ENCODE data around the gene OTC.

OTC gene

GRCh38 chrX:38368774-38369173 is 16.4 kb downstream of the OTC start:
- no peaks in the 10 kb centered on the region for H3K9me3 ChIP-seq (ENCODE audit: low read length)
- H3F3A ChIP-seq (ENCODE audit: insufficient read depth, low read length), result no peaks in the 10 kb centered on the region
- no peaks in the 10 kb centered on the region for H3K27me3 ChIP-seq (ENCODE audit: insufficient read depth, low read length)
- H3K4me3 ChIP-seq (ENCODE audit: low read depth, low read length, poor library complexity, severe bottlenecking), result no peak overlapping the region
- no peak for TF ChIP-seq CTCF (IDR thresholded peaks at IDR 0.05; ENCODE audit: low read length)
- no peak for TF ChIP-seq EZH2 (IDR thresholded peaks at IDR 0.05; ENCODE audit: borderline replicate concordance, low read length)
- no peak overlapping the region for H3K9ac ChIP-seq (ENCODE audit: low read length)
- H3K9me2 ChIP-seq (ENCODE audit: low read depth, low read length), result no peaks in the 10 kb centered on the region
- H3K79me2 ChIP-seq (ENCODE audit: insufficient read depth, low read length), result no peaks in the 10 kb centered on the region
- H3K4me1 ChIP-seq (ENCODE audit: insufficient read depth, low read length, severe bottlenecking), result no peaks in the 10 kb centered on the region
- no peaks in the 10 kb centered on the region for H4K20me1 ChIP-seq (ENCODE audit: insufficient read depth, low read length)
- no peak overlapping the region for H3K4me2 ChIP-seq (ENCODE audit: low read length)
- no peak overlapping the region for H2AFZ ChIP-seq (ENCODE audit: low read length)
- no peaks in the 10 kb centered on the region for H3K36me3 ChIP-seq (ENCODE audit: insufficient read depth, low read length)
- no peak overlapping the region for H3K27ac ChIP-seq (ENCODE audit: low read depth, low read length, poor library complexity, severe bottlenecking)

GRCh38 chrX:38371641-38372040 is 19.2 kb downstream of the OTC start:
- Histone ChIP-seq H3F3A (ENCODE audit: insufficient read depth, low read length) (no peaks in the 10 kb centered on the region), H3K27ac (ENCODE audit: low read depth, low read length, poor library complexity, severe bottlenecking) (no peak overlapping the region), H2AFZ (ENCODE audit: low read length) (no peak overlapping the region), H3K27me3 (ENCODE audit: insufficient read depth, low read length) (no peaks in the 10 kb centered on the region), H3K4me3 (ENCODE audit: low read depth, low read length, poor library complexity, severe bottlenecking) (no peak overlapping the region), H3K4me1 (ENCODE audit: insufficient read depth, low read length, severe bottlenecking) (no peaks in the 10 kb centered on the region), H4K20me1 (ENCODE audit: insufficient read depth, low read length) (no peaks in the 10 kb centered on the region), H3K9me2 (ENCODE audit: low read depth, low read length) (no peaks in the 10 kb centered on the region), H3K4me2 (ENCODE audit: low read length) (no peak overlapping the region), H3K9me3 (ENCODE audit: low read length) (no peaks in the 10 kb centered on the region), H3K9ac (ENCODE audit: low read length) (no peak overlapping the region), H3K79me2 (ENCODE audit: insufficient read depth, low read length) (no peaks in the 10 kb centered on the region), H3K36me3 (ENCODE audit: insufficient read depth, low read length) (no peaks in the 10 kb centered on the region)
- no peak for TF ChIP-seq CTCF (IDR thresholded peaks at IDR 0.05; ENCODE audit: low read length)
- no peak for TF ChIP-seq EZH2 (IDR thresholded peaks at IDR 0.05; ENCODE audit: borderline replicate concordance, low read length)

- Histone ChIP-seq H3F3A (ENCODE audit: insufficient read depth, low read length) (no peaks in the 10 kb centered on the region), H3K9ac (ENCODE audit: low read length) (no peak overlapping the region)
- TF ChIP-seq EZH2 (IDR thresholded peaks at IDR 0.05; ENCODE audit: borderline replicate concordance, low read length) (no peak), CTCF (IDR thresholded peaks at IDR 0.05; ENCODE audit: low read length) (no peak)
Measured at GRCh38 chrX:38374431-38374830, 22.0 kb downstream of the OTC start.

More at GRCh38 chrX:38374431-38374830, 22.0 kb downstream of the OTC start:
- no peaks in the 10 kb centered on the region for H4K20me1 ChIP-seq (ENCODE audit: insufficient read depth, low read length)
- no peaks in the 10 kb centered on the region for H3K27me3 ChIP-seq (ENCODE audit: insufficient read depth, low read length)
- H3K9me2 ChIP-seq (ENCODE audit: low read depth, low read length), result no peaks in the 10 kb centered on the region
- no peak overlapping the region for H3K27ac ChIP-seq (ENCODE audit: low read depth, low read length, poor library complexity, severe bottlenecking)
- H3K36me3 ChIP-seq (ENCODE audit: insufficient read depth, low read length), result no peaks in the 10 kb centered on the region
- no peaks in the 10 kb centered on the region for H3K4me1 ChIP-seq (ENCODE audit: insufficient read depth, low read length, severe bottlenecking)
- H3K9me3 ChIP-seq (ENCODE audit: low read length), result no peaks in the 10 kb centered on the region
- H3K4me3 ChIP-seq (ENCODE audit: low read depth, low read length, poor library complexity, severe bottlenecking), result no peak overlapping the region
- no peaks in the 10 kb centered on the region for H3K79me2 ChIP-seq (ENCODE audit: insufficient read depth, low read length)
- H3K4me2 ChIP-seq (ENCODE audit: low read length), result no peak overlapping the region
- H2AFZ ChIP-seq (ENCODE audit: low read length), result no peak overlapping the region
